Glomerular visceral epithelial cell (primary cell): ENCODE data around the gene FGF14.

ENCODE experiments used
- DNase-seq: peaks from one replicate; pipeline ENCODE4 v3.0.0-alpha.2; 2016; ENCODE audit errors: extremely low spot score

Gene FGF14

DNA sequence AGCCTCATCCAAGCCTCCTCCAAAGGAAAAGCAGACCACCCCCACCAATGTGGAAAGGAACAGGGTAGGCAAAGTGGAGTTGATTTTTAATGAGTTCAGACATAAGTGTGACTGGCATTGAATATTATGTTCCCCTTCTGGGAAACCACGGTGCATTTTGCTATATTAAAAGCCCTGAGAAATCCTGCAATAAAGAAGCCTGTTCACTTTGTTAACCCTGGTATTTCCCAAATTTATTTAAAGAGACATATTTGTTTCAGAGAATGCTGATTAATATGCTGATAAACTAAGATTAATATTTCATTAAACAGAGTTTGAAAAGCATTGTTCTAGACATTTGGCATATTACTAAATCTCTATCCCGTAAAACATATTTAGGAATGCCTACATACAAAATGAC is 151.4 kb downstream of the FGF14 start:
- no peak for DNase-seq

DNA sequence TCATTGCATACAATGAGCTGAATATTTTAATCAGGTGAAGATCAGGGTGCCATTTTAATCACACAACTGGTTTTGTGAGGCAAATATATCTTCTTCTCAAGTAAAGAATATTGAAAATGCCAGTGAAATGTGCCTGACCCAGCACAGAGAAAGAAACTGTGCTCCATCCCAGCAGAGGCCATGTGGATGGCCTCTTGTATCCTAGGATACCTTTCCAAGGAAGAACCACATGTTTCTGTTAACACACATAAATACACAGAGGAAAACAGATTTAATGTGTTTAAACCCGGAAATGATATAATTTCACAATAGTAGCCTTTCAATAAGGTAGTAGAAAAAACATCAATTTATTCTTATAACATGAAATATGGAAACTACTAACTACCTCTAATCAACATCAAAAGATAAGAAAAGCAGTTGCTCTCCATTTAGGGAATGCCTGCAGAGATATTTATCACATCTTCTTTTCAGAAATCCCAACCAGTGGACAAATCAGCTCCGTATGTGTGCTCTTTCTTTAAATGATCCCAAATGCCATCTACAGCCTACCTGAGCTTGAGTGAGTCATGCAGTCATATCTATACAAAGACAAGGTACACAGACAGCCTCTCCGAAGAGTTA is 157.1 kb downstream of the FGF14 start:
- DNase-seq, result no peak

- no peak for DNase-seq
These were observed 161.7 kb downstream of the FGF14 start for GRCh38 chr13:102240110-102240509.

- DNase-seq, result no peak
These were observed 164.6 kb downstream of the FGF14 start for GRCh38 chr13:102237230-102237629.

DNA sequence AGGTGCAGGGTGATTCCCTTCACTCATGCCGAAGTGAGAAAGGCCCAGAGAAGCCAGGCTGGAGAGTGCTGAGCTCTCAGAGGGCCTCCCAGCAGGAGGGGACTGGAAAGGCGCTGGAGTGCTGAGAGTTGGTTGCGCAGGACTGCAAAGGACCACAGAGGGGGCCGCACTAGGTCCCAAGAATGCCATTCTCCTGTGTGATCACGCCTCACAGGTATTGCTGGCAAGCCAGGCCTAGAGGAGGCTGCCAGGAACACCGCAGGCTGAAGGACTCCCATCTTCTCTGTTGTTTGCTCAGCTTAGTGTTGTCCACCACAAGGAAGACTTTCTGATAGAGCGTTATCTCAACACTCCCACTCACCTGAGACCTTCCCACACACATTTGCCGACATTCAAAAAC is 165.0 kb downstream of the FGF14 start:
- DNase-seq, result no peak

- no peak for DNase-seq
These were observed 165.5 kb downstream of the FGF14 start for GRCh38 chr13:102236341-102236740.

DNA sequence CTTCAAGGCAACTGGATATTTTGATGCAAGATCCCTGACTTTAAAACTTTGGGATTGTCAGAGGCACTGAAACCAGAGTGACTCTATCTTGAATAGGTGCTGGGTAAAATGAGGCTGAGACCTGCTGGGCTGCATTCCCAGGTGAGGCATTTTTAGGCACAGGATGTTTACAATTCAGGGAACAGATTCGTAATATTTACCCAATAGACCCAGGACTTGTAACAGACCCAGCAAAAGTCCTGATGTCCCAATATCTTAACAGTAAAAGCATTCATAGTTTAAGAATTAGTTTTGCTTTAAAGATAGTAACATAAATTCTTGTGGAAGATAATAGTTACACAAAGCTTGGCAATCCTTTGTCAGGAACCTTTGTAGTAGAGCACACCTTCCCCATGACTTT is 166.2 kb downstream of the FGF14 start:
- DNase-seq, result no peak

GRCh38 chr13:102234618-102235017 is 167.2 kb downstream of the FGF14 start:
- DNase-seq, result no peak

DNA sequence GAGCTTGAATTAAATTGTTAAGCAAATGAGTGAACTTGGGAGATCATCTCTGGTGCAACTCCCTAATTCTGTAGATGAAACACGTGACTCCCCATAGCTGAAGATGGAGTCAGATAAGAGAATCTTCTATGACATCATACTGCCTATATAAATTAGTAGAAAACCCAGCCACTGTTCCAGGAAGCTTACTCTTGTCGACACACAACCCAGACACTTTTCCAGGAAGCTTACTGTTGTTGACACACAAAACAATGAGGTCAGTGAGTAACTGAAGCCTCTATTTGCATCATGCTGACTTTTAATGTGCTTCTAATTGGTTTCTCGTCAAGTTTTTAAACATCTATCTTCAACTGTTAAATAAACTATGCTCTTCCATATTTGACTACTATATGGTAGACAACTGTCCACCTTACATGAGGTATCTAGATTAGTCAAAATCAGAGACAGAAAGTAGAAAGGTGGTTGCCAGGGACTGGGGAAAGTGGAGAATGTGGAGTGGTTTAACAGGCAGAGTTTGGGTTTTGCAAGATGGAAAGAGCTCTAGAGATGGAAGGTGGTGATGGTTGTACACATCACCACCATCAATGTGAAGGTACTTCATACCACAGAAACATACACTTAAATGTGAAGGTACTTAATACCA is 168.2 kb downstream of the FGF14 start:
- DNase-seq, result no peak

DNA sequence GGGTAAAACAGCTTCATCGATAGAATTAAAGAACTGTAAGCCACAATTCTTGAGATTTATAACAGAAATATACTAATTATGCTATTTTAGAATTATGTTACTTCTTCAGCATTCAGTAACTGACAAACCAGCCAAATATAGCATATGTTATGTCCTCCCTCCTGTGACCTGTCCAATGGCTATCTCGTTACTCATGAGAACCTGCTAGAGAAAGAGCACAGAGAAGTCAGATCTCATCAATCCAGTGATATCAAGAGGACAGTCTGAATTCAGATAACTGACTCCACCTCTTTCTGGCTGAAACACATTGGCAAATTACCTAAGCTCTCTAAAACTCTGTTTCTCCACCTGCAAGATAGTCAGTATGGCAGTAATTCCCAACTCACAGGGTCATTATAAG is 170.4 kb downstream of the FGF14 start:
- DNase-seq, result no peak

DNA sequence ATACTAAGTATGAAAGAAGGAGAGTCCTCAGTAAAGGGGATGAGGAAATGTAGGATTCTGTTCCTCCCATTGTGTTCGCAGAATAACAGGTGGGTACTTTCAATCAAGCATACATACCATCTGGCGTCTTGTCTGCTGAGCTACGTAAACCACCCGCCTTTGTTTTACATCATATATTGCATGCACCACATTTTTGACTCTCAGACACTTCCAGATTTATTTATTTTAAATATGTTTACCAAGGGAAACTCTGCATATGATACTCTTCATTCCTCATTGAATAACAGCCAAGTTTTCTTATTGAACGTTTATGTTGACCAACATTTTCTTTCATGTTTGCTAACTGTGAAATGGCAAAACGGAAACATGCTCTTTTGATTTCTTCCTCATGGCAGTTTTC is 174.1 kb downstream of the FGF14 start:
- no peak for DNase-seq

- no peak for DNase-seq
These were observed 175.3 kb downstream of the FGF14 start for GRCh38 chr13:102226591-102226990.

DNA sequence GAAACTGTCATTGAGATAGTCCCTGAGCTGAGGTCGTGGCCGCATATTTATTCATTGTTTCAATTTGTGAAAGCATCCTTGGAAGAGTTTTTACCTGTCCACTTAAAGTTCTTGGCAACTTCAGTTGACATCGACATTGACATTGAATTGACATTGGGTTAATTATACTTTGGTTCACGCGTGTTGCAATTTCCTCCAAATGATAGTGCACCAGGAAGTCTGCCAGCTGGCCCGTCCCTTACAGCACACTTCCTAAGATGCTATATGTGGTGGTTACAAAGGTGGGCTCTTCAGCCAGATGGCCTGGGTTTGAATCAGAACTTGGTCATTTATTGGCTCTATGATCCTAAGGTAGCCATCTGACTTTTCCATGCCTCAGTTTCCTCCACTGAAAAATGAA is 176.0 kb downstream of the FGF14 start:
- DNase-seq, result no peak

DNA sequence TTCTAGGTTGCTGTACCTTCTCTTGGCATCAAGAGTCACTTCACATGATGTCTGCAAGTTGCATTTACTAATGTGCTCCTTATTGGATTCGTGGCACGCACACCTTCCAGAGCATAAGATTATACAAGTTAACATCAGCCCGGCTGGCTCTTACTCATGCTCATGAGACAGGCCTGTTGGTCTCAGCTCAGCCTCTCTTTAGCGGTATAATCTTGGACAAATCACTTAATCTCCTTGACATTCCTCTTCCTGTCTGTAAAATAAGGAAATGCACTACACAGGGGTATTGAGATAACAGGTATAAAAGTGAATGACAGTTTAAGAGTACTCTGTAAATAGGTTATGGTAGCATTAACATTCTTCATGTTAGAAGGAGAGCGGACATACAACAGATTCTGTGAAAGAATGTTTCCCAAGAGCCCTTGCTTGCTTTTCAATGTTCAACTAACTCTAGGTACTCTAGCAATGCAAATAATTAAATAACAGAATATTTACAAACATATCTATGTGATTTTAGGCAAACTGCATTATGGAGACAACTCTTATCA is 181.1 kb downstream of the FGF14 start:
- DNase-seq, result no peak

DNA sequence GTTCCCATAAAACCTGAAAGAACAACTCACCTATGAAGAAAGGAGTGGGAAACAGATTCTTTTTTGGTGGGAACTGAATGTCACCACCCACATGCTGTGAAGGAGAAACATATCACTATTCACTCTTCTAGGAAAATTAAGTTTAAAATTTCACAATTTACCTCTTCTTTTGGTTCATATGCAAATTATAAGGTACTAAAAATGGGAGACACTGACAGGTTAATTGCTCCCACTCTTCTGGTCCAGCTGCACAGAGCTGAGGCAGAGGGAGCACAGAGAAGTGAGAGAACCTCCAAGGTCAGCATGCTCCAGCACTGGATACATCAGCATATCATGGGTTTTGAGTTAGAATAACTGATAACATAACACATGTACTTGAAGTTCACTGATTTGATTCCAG is 186.9 kb downstream of the FGF14 start:
- no peak for DNase-seq

- no peak for DNase-seq
These were observed 189.1 kb downstream of the FGF14 start for GRCh38 chr13:102212729-102213128.

GRCh38 chr13:102208347-102208746 is 193.5 kb downstream of the FGF14 start:
- no peak for DNase-seq

DNA sequence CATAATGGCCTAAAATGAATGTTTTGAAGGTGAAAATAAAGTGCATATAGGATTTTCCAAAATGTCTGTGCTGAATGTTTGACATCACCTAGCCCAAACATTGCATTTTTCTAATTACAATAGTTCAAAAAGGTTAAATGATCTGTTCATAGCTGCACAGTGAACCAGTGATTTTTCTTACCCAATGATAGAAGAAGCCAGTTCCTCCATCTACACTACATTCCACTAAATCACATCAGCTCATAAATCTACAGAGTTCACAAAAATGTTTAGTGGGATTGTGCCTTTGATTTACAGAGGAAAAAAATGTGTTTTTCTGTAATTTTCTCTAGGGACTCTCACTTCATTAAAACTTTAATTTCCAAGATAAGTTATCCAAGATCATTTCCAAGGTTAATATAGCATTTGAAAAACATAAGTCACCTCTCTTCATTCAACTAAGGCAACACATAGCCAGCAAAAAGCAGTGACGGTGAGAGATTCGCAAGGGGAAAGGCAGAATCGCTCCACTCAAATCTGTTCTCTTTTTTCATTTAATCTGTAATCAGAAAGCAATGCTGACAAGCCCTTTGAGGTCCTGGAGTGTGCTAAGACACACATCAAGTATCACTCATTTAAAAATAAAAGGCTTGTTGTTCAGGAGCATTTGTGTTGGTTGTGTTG is 194.0 kb downstream of the FGF14 start:
- no peak for DNase-seq

GRCh38 chr13:102203718-102204117 is 198.1 kb downstream of the FGF14 start:
- DNase-seq, result no peak

GRCh38 chr13:102198418-102199311 is 203.2 kb downstream of the FGF14 start:
- no peak for DNase-seq

DNA sequence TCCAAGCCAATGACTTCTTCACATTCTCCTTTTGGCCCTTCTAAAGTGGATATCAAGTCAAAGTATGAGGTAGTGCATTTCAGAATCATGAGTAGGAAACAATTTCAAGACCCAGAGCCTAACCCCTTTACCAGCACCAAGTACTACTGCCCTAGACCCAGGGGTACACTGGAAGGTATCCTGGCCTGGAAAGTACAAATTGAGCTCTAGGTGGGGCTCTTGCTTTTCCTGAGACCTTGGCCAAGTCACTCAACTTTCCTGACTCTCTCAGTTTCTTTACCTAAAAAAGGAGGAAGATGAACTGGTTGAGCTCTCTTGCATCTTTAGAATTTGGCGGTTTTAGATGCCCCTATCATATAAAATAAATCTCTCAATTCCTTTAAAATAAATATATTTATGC is 204.7 kb downstream of the FGF14 start:
- DNase-seq, result no peak
